H1 (cell line): ENCODE results near the gene RAPGEF6. TPM values are rescaled to one million over a fixed set of nuclear protein-coding genes. Genes with fewer than 3 reads are reported as not detected.

ENCODE experiments used
- CTCF ChIA-PET: fragments of 300-600 bp; sonication (Branson Sonifier 250); formaldehyde crosslinking; loops from one replicate; lab custom pipeline; 2021; ENCODE audit not compliant: partially characterized antibody; lab: Charles Lee
- POLR2A ChIA-PET: fragments of 300-600 bp; sonication (Branson Sonifier 250); formaldehyde crosslinking; loops from one replicate; lab custom pipeline; 2021; ENCODE audit warnings: inconsistent platforms; ENCODE audit not compliant: partially characterized antibody; lab: Charles Lee
- DNase-seq, 2 experiments: peaks; one replicate each; pipeline versions ENCODE4 v3.0.0 to v3.0.0-alpha.2; 2010 to 2022; ENCODE audit warnings: low spot score in 2 of 2, low read depth in 1 of 2, mixed read lengths in 1 of 2
- FAIRE-seq: peaks from 2 replicates; lab custom pipeline; 2011; peaks lifted over from hg19 to GRCh38; lab: Jason Lieb, UNC
- H2AFZ ChIP-seq: 2 replicates; pipeline ENCODE4 v1.8.1; 2012; ENCODE audit warnings: low read length, inconsistent platforms
- H2AK5ac ChIP-seq: 2 replicates; pipeline ENCODE4 v1.6.1; 2013; ENCODE audit warnings: low read depth, low read length
- H2BK120ac ChIP-seq: replicated peaks from 2 replicates; pipeline ENCODE3; 2013; ENCODE audit warnings: low read depth, low read length, inconsistent platforms
- H2BK12ac ChIP-seq: 2 replicates; pipeline ENCODE4 v1.6.1; 2013; ENCODE audit warnings: low read depth, low read length
- H2BK15ac ChIP-seq: 2 replicates; pipeline ENCODE4 v1.6.1; 2013; ENCODE audit warnings: low read length
- H2BK20ac ChIP-seq: 2 replicates; pipeline ENCODE4 v1.6.1; 2013; ENCODE audit warnings: low read length
- H2BK5ac ChIP-seq: 2 replicates; pipeline ENCODE4 v1.6.1; 2013; ENCODE audit warnings: low read depth, low read length
- H3K14ac ChIP-seq: 2 replicates; pipeline ENCODE4 v1.6.1; 2013; ENCODE audit warnings: inconsistent platforms; ENCODE audit not compliant: insufficient read length
- H3K18ac ChIP-seq: 2 replicates; pipeline ENCODE4 v1.6.1; 2013; ENCODE audit warnings: low read length; ENCODE audit errors: extremely low read depth
- H3K23ac ChIP-seq: 2 replicates; pipeline ENCODE4 v1.6.1; 2013; ENCODE audit warnings: inconsistent platforms; ENCODE audit not compliant: insufficient read length
- H3K23me2 ChIP-seq: 2 replicates; pipeline ENCODE4 v1.6.1; 2013; ENCODE audit warnings: low read depth, low read length
- H3K27ac ChIP-seq: 2 replicates; pipeline ENCODE4 v1.6.1; 2011; ENCODE audit warnings: low read depth, low read length, inconsistent platforms
- H3K27me3 ChIP-seq, 4 experiments: replicated peaks in 1 of 4; 1 replicate in 1 of 4; 2 replicates in 3 of 4; pipeline versions ENCODE4 v1.6.1 to v1.8.1; 2011 to 2013; ENCODE audit warnings: low read length in 3 of 4, mild to moderate bottlenecking in 3 of 4, inconsistent platforms in 2 of 4, mixed read lengths in 2 of 4, moderate library complexity in 1 of 4; ENCODE audit not compliant: control insufficient read depth in 3 of 4, insufficient read depth in 3 of 4; ENCODE audit errors: extremely low read depth in 1 of 4
- H3K36me3 ChIP-seq, 4 experiments: 2 replicates each; pipeline versions ENCODE4 v1.6.1 to v1.8.1; 2011 to 2013; ENCODE audit warnings: mild to moderate bottlenecking in 4 of 4, low read length in 3 of 4, moderate library complexity in 2 of 4, control low read depth in 1 of 4, inconsistent platforms in 1 of 4; ENCODE audit not compliant: insufficient read depth in 4 of 4, control insufficient read depth in 2 of 4
- H3K4ac ChIP-seq: replicated peaks from 2 replicates; pipeline ENCODE3; 2013; ENCODE audit warnings: low read length, low read depth, mixed read lengths, inconsistent platforms; ENCODE audit not compliant: insufficient read length
- H3K4me1 ChIP-seq, 4 experiments: replicated peaks in 1 of 4; 1 replicate in 1 of 4; 2 replicates in 3 of 4; pipeline versions ENCODE4 v1.6.1 to v1.8.1; 2011 to 2013; ENCODE audit warnings: low read length in 3 of 4, inconsistent platforms in 2 of 4, mixed read lengths in 1 of 4; ENCODE audit not compliant: insufficient read depth in 4 of 4, control insufficient read depth in 3 of 4
- H3K4me2 ChIP-seq, 2 experiments: 2 replicates each; pipeline versions ENCODE4 v1.6.1 to v1.8.1; 2011 to 2013; ENCODE audit warnings: low read depth in 2 of 2, low read length in 2 of 2, control low read depth in 1 of 2, inconsistent platforms in 1 of 2, mild to moderate bottlenecking in 1 of 2; ENCODE audit not compliant: insufficient read depth in 1 of 2
- H3K4me3 ChIP-seq, 4 experiments: fragments of 200-600, 300-600 bp in 1 of 4; sonication (generic), shearing (Covaris generic), sonication (Bioruptor Twin) in 1 of 4; 2 replicates each; pipeline versions ENCODE4 v1.5.1 to v1.8.1; 2011 to 2016; ENCODE audit warnings: low read length in 4 of 4, low read depth in 3 of 4, control low read depth in 2 of 4, inconsistent platforms in 2 of 4, mild to moderate bottlenecking in 2 of 4, mixed read lengths in 1 of 4, moderate library complexity in 1 of 4; ENCODE audit not compliant: insufficient read depth in 2 of 4; ENCODE audit errors: extremely low read depth in 1 of 4
- H3K56ac ChIP-seq: replicated peaks from 2 replicates; pipeline ENCODE3; 2013; ENCODE audit warnings: low read depth, mild to moderate bottlenecking, mixed read lengths, low read length, inconsistent platforms; ENCODE audit not compliant: insufficient read length
- H3K79me1 ChIP-seq: 2 replicates; pipeline ENCODE4 v1.6.1; 2013; ENCODE audit warnings: low read depth, low read length, control low read depth
- H3K79me2 ChIP-seq, 2 experiments: 2 replicates each; pipeline versions ENCODE4 v1.6.1 to v1.8.1; 2012 to 2013; ENCODE audit warnings: low read length in 2 of 2, mild to moderate bottlenecking in 2 of 2, inconsistent platforms in 1 of 2; ENCODE audit not compliant: insufficient read depth in 2 of 2, control insufficient read depth in 1 of 2
- H3K9ac ChIP-seq, 4 experiments: replicated peaks in 1 of 4; 1 replicate in 1 of 4; 2 replicates in 3 of 4; pipeline versions ENCODE4 v1.6.1 to v1.8.1; 2011 to 2013; ENCODE audit warnings: low read depth in 3 of 4, low read length in 3 of 4, control low read depth in 2 of 4, mild to moderate bottlenecking in 2 of 4, moderate library complexity in 2 of 4, inconsistent platforms in 1 of 4; ENCODE audit errors: extremely low read depth in 1 of 4
- H3K9me3 ChIP-seq, 2 experiments: 2 replicates each; pipeline versions ENCODE4 v1.6.1 to v1.8.1; 2012 to 2013; ENCODE audit warnings: mild to moderate bottlenecking in 2 of 2, moderate library complexity in 2 of 2, control low read depth in 1 of 2, inconsistent platforms in 1 of 2, low read depth in 1 of 2, low read length in 1 of 2, mixed read lengths in 1 of 2; ENCODE audit not compliant: insufficient read depth in 2 of 2
- H4K20me1 ChIP-seq, 2 experiments: replicated peaks in 1 of 2; 2 replicates each; pipeline versions ENCODE3 to v1.8.1; 2011 to 2013; ENCODE audit warnings: inconsistent platforms in 2 of 2, low read length in 2 of 2, mild to moderate bottlenecking in 1 of 2; ENCODE audit not compliant: insufficient read depth in 2 of 2, control insufficient read depth in 1 of 2
- H4K5ac ChIP-seq: 2 replicates; pipeline ENCODE4 v1.6.1; 2013; ENCODE audit warnings: low read length, low read depth, mixed read lengths, inconsistent platforms; ENCODE audit not compliant: insufficient read length
- H4K8ac ChIP-seq: 2 replicates; pipeline ENCODE4 v1.8.0; 2013; ENCODE audit warnings: mild to moderate bottlenecking, moderate library complexity, low read length, inconsistent platforms; ENCODE audit not compliant: insufficient read depth; ENCODE audit errors: extremely low read depth
- H4K91ac ChIP-seq: replicated peaks from 2 replicates; pipeline ENCODE3; 2013; ENCODE audit warnings: low read length, mixed read lengths, inconsistent platforms; ENCODE audit not compliant: insufficient read length
- JUND ChIP-seq: IDR thresholded peaks from 2 replicates; pipeline ENCODE4 v1.6.1; 2011; ENCODE audit warnings: mild to moderate bottlenecking, improper control_type of control experiment, low read length
- RFX5 ChIP-seq: IDR thresholded peaks from 2 replicates; pipeline ENCODE4 v1.6.1; 2011; ENCODE audit warnings: low read depth, low read length, improper control_type of control experiment, borderline replicate concordance
- WGBS, 2 experiments: shearing (Covaris generic) in 1 of 2; methylation state at CpG; one replicate each; pipeline versions ENCODE4 v1.1.6 to v1.1.7; 2013 to 2015; ENCODE audit warnings: low lambda C conversion rate in 2 of 2, mixed read lengths in 2 of 2, inconsistent platforms in 1 of 2, low coverage in 1 of 2, missing lambda C conversion rate in 1 of 2; ENCODE audit not compliant: insufficient replicate concordance in 2 of 2, insufficient coverage in 1 of 2, insufficient read length in 1 of 2; ENCODE audit errors: extremely low coverage in 1 of 2, missing lambda C conversion rate in 1 of 2; 5-methylcytosine and 5-hydroxymethylcytosine counted together
- polyA plus RNA-seq, 7 experiments: library from polyadenylated mRNA; depleted of rRNA in 3 of 7; stranded (reverse) in 5 of 7; unstranded in 2 of 7; fragments of >200 nt in 5 of 7; fragments of 200-250 nt in 2 of 7; gene quantifications; 1 replicate in 5 of 7; 2 replicates in 1 of 7; 4 replicates in 1 of 7; pipeline versions ENCODE4 v1.2.1 to v1.2.3, GENCODE V29; 2011 to 2013; ENCODE audit warnings: missing spikeins in 2 of 7, mixed read lengths in 2 of 7
- total RNA-seq: library from RNA; stranded (reverse); fragmentation: NEBNext Ultra II Directional; extraction: Animal tissue kit (Norgen Biotek cat#: 25700); gene quantifications from 2 replicates; pipeline ENCODE4 v1.2.1, GENCODE V29; 2021
- TF ChIP-seq, protein P1 (sequence below): IDR thresholded peaks from 2 replicates; pipeline ENCODE4 v1.6.1; 2012; ENCODE audit warnings: inconsistent platforms

The RAPGEF6 gene
- total and polyA plus RNA-seq, 2 of the 8 experiments (the other 6 are each of a cell fraction or from before 2014, with no cell fraction given) = 4.8 to 20.0 TPM

DNA sequence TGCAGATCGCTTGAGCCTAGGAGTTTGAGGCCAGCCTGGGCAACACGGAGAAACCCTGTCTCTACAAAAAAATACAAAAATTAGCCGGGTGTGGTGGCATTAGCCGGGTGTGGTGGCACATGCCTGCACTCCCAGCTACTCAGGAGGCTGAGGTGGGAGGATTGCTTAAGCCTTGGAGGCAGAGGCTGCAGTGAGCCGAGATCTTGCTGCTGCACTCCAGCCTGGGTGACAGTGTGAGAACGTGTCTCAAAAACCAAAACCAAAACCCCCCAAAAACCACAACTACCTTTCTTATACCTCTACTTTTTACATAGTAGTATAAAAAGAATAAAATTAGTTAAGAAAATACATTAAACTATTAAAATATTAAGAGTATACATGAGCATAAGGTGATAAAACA is 121.2 kb downstream of the RAPGEF6 start:
- H4K8ac ChIP-seq = no peak overlapping the region
- no peak overlapping the region for H2BK15ac ChIP-seq
- no peak for FAIRE-seq
- no peak overlapping the region for H3K4ac ChIP-seq
- no peaks in the 10 kb centered on the region for H3K23me2 ChIP-seq
- no peak overlapping the region for H3K4me2 ChIP-seq
- H3K4me1 ChIP-seq = peaks cover 0 to 8% (median 4%) of the 10 kb centered on the region in 4 experiments; a peak in 2 of 7 replicates
- no peak overlapping the region; the same call in 1 of the 2 replicates for H3K27ac ChIP-seq
- no peak overlapping the region for H3K23ac ChIP-seq
- no peak overlapping the region for H2BK120ac ChIP-seq
- H2AFZ ChIP-seq = no peak overlapping the region
- no peak overlapping the region for H2BK5ac ChIP-seq
- H3K14ac ChIP-seq = no peak overlapping the region
- no peak overlapping the region for H3K9ac ChIP-seq
- ChIA-PET POLR2A (no interaction called here), CTCF (interaction anchor here (1.5 kb wide), 1 partner anchor 10 kb away, joined by 3 read pairs; no protein-coding TSS in a partner anchor)
- H3K36me3 ChIP-seq = peaks cover 0 to 5% (median 1%) of the 10 kb centered on the region in 4 experiments; a peak in 2 of 8 replicates
- H4K20me1 ChIP-seq = no peaks in the 10 kb centered on the region
- H3K4me3 ChIP-seq = no peak overlapping the region
- no peak overlapping the region for H4K91ac ChIP-seq
- H3K79me1 ChIP-seq = no peaks in the 10 kb centered on the region
- H4K5ac ChIP-seq = no peak overlapping the region
- H3K56ac ChIP-seq = no peak overlapping the region
- 99% methylated on average over 6 of the region's 6 CpGs; no CpG with 5 or more reads in 1 of the 2 experiments for WGBS, 2 experiments
- no peaks in the 10 kb centered on the region for H3K79me2 ChIP-seq
- H3K9me3 ChIP-seq = no peaks in the 10 kb centered on the region
- no peak overlapping the region for H2BK12ac ChIP-seq
- no peak overlapping the region for H2AK5ac ChIP-seq
- H3K18ac ChIP-seq = no peak overlapping the region
- H2BK20ac ChIP-seq = no peak overlapping the region
- H3K27me3 ChIP-seq = no peaks in the 10 kb centered on the region
- no peak for DNase-seq
- no peak for TF ChIP-seq JUND
- TF ChIP-seq RFX5 = no peak
- TF ChIP-seq, protein P1, sequence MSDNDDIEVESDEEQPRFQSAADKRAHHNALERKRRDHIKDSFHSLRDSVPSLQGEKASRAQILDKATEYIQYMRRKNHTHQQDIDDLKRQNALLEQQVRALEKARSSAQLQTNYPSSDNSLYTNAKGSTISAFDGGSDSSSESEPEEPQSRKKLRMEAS = no peak
